Esophagus squamous epithelium (tissue), 4 donors: ENCODE measurements around the gene TMEM238.

Source experiments
- POLR2A ChIP-seq, 4 donors: fragments of 450-650 bp; IDR thresholded peaks; one replicate each; pipeline ENCODE4 v1.6.1; 2017; ENCODE audit warnings: antibody characterized with exemption in 4 of 4, mild to moderate bottlenecking in 4 of 4, moderate library complexity in 3 of 4
- TF ChIP-seq, protein P1 (sequence below), 6 experiments: fragments of 450-650 bp in 4 of 6; fragments of 200-600 bp in 2 of 6; sonication (generic) in 2 of 6; IDR thresholded peaks; one replicate each; pipeline ENCODE4 v1.5.1; 2016 to 2019; ENCODE audit warnings: antibody characterized with exemption in 6 of 6, mild to moderate bottlenecking in 4 of 6, moderate library complexity in 4 of 6

DNA sequence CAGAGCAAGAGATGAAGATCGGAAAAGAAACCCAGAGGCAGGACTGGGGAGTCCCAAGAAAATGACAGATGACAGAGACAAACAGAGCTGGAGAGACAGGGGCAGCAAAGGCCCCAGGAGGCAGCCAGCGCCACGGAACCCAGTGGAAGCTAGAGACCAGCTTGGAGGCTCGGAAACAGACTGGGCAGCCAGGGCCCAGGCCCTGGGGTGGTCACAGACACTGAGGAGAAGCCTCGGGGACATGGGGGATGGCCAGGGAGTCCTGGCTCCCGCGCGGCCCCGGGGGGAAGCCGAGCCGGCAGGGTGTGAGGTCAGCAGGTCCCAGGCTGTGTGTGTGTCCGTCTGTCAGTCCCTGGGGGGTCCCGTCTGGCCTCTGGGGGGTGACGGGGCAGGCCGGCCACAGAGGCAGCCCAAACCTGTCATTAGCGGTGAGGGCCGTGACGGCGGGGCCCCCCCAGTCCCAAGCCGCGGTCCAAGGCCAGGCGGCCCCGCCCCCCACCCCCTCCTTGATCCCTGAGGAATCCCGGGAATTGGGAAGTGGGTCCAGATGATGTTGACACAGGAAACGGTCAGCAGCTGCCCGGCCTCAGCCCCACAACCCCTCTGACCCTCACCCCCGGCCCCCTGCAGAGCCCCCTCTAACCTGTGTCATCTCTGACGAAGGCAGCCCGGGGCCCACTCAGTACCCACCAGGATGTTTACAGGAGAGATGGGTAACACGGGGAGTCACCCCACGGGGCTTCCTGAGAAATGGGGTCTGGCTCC lies 9.9 kb downstream of the TMEM238 start:
- TF ChIP-seq, protein P1, sequence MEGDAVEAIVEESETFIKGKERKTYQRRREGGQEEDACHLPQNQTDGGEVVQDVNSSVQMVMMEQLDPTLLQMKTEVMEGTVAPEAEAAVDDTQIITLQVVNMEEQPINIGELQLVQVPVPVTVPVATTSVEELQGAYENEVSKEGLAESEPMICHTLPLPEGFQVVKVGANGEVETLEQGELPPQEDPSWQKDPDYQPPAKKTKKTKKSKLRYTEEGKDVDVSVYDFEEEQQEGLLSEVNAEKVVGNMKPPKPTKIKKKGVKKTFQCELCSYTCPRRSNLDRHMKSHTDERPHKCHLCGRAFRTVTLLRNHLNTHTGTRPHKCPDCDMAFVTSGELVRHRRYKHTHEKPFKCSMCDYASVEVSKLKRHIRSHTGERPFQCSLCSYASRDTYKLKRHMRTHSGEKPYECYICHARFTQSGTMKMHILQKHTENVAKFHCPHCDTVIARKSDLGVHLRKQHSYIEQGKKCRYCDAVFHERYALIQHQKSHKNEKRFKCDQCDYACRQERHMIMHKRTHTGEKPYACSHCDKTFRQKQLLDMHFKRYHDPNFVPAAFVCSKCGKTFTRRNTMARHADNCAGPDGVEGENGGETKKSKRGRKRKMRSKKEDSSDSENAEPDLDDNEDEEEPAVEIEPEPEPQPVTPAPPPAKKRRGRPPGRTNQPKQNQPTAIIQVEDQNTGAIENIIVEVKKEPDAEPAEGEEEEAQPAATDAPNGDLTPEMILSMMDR (IDR thresholded peaks at IDR 0.05): no peak
- TF ChIP-seq POLR2A (IDR thresholded peaks at IDR 0.05): no peak
